NCI-H1048 (cell line): Measurements from ENCODE around the gene ATAD2B.
"Not testable (repeated sequence)": the region's sequence is repeated elsewhere in the genome, so short reads cannot be mapped to it uniquely, and the experiment has no call there.

Experiments used
- DNase-seq: peaks from one replicate; lab custom pipeline; 2025; lab: John Stamatoyannopoulos, UW

ATAD2B gene

DNA sequence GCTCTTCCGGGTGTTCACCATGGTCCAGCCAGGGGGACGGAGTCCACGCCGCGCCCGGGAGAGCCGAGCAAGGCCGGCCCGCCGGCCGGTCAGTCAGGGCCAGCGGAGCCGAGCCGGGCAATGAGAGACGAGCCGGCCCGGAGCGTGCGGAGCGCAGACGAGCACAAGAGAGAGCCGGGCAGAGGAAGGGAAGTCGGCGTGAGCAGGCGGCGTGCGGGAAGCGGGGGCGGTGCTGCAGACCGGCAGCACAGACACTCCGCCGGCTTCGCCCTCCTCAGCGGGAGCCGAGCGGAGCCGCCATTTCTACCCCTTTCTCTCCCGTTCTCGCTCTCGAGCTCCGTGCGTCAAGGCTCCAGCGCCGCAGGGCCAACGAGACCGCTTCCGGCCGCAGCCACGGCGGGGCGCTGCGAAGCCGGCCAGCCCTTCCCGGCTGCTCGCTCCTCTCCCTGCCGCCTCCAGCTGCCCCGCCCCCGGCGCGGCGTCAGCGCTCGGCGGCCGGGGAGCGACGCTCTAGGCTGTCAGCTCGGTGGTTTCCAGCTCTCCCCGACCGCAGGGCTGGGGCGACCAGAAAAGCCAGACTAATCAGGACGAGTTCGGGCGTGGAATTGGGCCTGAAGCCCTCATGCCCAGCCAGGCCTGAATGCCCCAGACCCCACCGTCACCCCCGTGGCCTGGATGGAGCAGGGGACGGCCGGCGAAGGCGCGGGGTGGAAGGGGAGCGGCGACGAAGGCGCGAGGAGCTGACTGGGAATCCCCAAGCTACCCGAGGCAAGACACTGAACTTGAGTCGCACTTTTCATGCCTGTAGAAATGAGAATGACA is at the start of gene ATAD2B:
ATAD2B (minus strand) TSS at position 374 of the 822 bp plus-strand sequence; CDS start at position 21, 353 bp downstream.
- peak; percentile 84 for DNase-seq

DNA sequence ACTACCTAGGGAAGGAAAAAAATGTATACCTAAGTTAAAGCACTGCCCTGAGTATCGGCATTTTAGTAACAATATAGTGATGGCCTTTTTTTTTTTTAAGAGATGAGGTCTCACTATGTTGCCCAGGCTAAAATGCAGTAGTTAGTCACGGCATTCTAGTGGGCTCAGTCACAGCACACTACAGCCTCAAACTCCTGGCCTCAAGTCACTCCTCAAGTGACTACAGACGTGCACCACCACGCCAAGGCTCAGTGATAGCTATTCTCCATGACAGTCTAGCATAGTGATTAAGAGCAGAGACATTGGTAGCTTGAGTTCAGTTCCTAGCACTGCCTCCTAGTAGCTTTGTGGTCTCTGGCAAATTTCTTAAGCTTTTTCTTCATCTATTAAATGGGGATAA is 40.9 kb upstream of the ATAD2B start:
- no peak for DNase-seq

DNA sequence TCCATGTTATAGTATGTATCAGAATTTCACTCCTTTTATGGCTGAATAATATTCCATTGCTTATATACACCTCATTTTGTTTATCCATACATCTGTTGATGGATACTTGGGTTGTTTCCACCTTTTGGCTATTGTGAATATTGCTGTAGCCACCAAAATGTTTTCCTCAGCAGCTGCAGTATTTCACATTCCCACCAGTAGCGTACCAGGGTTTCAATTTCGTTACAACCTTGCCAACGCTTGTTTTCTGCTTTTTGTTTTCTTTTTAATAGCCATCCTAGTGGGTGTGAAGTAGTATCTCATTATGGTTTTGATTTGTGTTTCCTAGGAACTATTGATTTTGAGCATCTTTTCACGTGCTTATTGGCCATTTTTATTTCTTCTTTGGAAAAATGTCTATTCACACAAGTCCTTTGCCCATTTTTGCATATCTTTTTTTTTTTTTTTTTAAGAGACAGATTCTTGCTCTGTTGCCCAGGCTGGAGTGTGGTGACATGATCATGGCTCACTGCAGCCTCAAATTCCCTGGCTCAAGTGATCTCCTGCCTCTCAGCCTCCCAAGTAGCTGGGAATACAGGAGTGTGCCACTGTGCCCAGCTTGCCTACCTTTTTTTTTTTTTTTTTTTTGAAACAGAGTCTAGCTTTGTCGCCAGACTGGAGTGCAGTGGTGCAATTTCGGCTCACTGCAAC is 27.5 kb upstream of the ATAD2B start:
- no peak for DNase-seq

DNA sequence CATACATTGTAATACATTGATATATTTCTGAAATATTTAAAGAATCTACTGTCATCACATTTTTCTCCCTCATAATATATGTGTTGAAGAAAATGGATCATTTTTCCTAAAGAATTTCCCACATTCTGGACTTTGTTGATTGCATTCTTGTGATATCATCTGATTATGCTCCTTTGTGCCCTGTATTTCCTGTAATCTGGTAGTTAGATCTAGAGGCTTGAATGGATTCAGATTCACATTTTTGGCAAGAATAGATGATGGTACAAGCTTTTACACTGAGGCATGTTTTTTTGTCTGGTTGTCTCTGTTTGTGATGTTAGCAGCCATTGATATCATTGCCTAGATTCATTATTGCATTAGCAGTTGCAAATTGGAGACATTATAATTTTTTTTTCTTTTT is 26.7 kb upstream of the ATAD2B start:
- no peak for DNase-seq

DNA sequence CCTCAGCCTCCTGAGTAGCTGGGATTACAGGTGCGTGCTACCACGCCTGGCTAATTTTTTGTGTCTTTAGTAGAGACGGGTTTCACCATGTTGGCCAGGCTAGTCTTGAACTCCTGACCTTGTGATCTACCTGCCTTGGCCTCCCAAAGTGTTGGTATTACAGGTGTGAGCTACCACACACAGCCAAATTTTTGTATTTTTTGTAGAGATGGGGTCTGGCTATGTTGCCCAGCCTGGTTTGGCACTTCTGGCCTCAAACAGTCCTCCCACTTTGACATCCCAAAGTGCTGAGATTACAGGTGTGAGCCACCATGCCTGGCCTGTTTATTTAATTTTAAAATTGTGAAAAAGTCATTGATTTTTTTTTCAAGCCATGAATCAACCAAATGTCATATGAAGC is 25.6 kb upstream of the ATAD2B start:
- DNase-seq: not testable (repeated sequence)

DNA sequence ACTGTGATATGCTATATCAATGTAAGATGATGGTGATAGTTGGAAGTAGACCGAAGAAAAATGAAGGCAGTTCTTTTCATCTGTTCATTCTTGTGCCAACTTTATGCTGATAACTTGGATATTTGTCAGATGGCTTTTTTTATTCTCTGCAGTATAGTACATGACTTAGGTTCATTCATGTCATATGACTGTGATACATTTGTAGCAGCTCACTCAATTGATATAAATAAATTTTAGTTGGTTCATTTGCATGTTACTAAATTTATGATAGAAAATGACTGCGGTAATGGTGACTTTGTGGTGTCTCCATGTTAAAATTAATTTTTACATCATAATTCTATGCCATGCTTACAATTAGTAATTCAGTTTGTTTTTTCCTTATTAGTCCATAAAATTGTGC is 20.4 kb upstream of the ATAD2B start:
- no peak for DNase-seq

DNA sequence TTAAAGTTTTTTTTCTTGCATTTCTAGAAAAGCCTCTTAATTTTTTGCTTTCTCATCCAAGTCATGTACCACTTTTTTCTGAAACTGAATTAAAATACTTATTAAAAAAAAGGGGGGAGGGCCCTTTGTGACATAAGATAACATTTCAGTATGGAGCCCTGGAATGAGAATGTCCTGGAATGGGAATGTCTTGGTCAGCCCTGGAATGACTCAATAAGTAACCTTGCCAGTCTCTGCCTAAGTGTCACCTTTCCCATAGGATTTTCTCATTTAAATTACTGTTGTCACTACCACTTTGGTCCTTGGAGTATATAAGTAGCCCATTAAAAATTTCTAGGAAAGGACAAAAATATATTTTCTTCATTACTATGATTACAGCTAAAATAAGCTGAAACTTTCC is 18.1 kb upstream of the ATAD2B start:
- no peak for DNase-seq

DNA sequence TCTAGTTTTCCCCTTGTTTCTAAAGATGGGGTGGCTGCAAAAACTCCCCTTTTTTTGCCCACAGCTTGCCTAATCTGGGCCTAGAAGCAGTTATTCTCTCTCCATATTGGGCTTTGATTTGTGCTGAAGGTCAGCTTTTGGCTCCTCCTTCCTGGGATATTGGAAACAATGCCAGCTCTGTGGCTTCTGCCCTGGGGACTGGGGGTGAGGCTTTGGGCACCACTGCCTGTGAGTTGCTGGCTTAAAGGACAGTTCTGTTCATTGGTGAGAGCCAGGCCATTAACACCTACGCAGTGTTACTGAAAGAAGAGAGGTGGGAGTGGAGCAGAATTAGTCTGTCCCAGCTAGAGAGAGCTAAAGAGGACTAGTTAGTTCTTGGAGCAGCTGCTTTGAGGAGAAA is 17.6 kb upstream of the ATAD2B start:
- no peak for DNase-seq

DNA sequence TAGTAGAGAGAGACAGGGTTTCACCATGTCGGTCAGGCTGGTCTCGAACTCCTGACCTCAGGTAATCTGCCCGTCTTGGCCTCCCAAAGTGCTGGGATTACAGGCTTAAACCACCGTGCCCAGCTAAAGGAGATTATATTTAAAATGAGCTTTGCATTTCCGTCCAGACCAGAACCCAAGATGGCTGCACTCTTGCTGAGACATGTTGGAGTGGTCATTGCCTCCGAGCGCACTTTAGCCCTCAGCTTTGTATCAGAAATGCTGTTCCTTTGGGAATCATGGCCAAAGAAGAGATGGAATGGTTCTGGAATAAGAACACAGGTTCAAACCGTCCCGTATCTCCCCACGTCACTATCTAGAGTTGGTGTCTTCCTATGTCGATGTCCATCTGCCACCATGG is 16.7 kb upstream of the ATAD2B start:
- DNase-seq: no peak

DNA sequence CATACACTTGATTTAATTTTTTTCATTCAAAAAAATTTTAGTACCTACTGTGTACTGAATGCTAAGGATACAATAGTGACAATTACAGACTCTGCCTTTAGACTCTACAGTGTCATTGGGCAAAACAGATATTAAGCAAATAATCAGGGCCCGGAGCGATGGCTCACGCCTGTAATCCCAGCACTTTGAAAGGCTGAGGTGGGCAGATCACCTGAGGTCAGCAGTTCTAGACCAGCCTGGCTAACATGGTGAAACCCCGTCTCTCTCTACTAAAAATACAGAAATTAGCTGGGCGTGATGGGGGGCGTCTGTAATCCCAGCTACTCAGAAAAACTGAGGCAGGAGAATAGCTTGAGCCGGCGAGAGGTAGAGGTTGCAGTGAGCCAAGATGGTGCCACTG is 14.7 kb upstream of the ATAD2B start:
- DNase-seq: no peak

DNA sequence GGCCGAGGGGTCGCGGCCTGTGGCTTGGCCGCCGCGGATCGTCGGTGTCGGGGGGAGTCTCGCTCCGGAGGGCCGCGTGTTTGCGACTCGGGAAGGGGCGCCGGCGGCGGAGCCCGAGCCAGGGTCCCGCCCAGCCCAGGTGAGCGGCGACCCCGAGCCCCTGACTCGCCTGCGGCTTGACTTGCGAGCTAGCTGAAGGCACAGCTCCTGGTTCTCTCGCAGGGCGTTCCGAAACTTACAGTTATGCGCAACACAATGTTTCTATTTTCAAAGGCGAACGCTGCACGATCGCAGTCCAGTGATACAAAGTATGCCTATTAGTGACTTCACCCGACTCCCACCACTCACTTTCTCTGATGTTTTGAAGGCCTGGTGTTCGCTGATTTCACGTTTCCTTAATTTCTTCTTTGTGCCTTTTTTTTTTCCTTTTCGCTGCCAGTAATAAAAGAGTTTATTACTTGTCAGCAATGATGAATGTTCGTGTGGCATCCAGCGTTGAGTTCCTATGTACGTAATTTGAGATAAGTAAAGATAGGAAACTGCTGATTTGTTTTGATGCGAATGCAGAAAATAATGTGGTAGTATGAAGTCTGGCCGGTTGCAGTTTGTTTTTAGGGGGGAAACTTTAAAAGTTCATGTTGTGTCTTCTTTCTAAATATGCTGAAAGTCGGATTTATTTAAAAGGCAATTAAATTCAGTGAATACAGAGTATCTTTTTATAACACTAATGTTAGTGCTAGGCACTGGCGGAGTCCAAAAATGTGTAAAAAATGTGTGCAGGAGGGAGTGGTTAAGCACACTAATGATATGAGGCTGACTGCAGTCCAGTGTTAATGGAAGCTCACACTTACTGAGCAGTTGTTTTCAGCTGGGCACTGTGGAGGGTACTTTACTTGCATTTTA is 14.0 kb upstream of the ATAD2B start:
- no peak for DNase-seq

DNA sequence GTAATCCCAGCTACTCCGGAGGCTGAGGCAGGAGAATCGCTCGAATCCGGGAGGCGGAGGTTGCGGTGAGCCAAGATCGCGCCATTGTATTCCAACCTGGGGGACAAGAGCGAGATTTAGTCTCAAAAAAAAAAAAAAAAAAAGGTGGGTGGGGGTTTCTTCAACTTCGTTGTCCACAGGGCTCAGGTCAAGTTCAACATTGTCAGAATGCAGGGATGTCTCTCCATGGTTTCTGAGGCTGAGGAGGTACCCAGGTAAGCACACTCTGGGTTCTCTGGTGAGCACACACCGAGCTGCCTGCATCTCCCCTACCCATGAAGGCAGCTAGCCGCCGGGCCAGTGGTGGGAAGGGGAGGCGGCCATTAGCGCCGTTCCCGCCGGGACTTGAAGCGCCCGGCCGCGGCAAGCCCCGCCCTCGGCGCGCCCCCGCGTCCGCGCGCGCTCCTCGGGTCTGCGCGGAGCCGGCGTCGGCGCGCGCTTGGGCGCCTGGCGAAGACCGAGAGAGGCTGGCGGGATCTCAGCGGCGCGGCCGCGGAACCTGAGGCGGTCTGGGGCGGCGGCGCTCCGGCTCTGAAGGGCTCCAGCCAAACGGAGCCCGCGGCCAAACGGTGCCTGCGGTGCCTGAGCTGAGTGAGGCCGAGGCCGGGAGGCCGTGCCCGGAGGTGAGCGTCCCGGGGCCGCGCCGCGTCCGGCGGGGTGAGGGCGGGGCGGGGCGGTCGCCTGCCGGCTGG is 13.2 kb upstream of the ATAD2B start, which contains the start of gene UBXN2A:
UBXN2A (plus strand) TSS at position 477 of the 731 bp plus-strand sequence. CDS start 17,852 bp downstream, outside the sequence.
- peak; percentile 57 for DNase-seq

DNA sequence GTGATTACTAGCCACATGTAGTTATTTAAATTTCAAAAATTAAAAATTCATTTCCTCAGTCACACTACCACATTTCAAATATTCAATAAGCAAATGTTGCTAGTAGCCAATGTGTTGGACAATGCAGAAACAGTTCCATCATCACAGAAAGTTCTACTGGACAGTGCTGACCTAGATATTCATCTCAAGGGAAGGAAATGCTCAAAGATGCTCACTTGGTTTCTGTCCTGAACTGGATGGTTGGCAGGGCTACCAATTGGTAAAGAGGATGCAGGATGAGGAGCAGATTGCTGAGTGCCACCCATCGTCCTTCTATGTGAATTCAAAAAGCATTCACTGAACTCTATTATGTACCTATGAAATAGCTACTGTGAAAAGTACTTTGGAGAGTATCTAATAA is 7.3 kb upstream of the ATAD2B start:
- DNase-seq: no peak

DNA sequence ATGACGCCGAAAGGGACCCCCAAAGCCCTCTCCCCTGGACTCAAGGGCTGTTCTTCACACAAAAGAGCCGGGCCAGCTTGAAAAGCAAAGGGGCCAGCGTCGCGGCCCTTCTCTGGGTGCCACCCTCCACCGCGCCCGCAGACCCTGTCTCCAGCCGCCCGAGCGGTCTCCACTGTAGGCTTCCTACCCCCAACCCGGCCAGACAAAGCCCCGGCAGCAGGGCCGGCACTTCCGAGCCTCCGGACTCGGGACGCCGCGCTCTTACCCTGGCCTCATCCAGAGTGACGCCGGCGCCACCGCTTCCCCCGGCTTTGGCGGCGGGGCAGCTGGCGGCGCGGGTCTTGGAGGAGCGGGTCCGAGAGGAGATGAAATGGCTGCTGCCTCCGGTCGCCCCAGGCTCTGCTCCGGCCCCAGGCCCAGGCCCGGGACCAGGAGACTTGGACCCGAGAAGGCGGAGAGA is 603 bp downstream of the ATAD2B start:
- DNase-seq: no peak

DNA sequence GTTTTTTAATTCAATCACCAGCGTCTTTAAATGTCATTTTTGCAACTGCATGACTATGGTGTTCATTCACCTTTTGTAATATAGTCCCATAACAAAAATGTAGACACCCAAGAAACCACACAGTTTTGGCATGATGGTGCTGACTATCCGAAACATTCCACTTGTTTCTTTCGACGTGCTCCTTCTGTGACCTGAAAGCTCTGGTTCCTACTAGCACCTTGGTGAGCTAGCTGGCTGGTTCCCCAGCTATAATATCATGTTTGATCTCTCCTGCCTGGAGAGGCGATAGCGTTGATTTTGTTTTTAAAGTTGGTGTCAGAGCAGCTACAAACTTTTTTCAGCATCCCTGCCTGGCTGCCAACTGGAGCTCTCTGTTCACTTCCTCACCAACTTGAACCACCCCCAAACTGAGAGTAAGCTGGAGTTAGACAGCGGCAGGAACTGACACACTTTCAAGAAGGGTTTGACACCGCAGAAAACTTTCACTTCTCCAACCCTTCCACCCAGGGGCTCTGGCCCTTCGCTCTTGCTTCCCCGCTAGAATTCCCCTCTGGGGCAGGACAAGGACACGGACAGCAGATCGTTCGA is 1.1 kb downstream of the ATAD2B start:
- no peak for DNase-seq

DNA sequence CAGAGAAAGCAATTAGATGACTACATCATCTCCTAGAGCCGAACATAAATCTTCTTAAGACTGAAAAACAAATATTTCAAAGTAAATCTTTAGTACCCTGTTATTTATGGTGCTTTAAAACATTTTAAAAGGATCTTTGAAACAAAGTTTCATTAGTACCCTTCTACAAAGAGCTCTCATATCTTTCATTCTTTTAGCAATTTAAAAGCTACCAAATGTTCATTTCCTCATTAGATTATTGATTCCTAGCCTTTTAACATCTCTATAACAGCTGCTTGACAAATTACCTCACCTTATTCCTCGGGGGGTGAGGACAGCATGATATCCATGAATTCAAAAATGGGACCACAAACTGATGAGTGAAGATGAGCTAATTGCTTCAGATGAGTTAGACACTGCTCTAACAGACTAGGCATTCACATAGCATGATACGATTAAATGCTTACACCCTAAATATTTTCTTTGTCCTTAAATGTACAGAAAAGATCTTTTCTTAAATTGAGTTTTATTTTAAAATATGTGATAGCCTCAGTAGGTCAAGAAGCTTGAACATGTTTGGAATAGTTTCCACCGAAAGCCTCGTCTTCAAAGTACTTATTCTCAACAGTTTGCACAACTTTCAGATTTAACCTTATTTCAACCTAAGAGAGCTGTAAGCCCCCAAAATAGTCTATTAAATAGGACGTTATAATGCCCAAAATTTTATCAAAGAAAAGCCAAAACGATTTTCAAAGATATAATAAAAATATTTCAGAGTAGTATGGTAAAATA is 2.1 kb downstream of the ATAD2B start:
- DNase-seq: no peak

DNA sequence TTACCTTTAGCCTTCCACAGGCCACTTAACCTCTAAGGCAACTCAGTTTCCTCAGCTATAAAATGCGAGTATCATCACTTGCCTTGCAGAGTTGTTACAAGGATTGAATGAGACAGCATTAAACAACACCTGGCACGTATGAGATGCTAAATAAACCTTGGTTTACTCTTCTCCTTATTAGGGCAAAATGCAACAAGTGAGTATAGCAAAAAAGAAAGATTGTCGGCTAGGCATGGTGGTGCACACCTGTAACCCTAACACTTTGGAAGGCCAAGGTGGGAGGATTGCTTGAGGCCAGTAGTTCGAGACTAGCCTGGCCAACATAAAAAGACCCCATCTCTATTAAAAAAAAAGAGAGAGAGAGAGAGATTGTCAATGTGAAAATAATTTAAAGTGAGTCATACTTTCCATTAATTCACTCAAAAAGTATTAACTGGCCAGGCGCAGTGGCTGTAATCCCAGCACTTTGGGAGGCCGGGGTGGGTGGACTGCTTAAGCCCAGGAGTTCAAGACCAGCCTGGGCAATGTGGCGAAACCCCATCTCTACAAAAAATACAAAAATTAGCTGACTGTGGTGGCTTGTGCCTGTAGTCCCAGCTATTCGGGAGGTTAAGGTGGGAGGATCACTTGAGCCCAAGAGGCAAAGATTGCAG is 8.0 kb downstream of the ATAD2B start:
- DNase-seq: no peak

DNA sequence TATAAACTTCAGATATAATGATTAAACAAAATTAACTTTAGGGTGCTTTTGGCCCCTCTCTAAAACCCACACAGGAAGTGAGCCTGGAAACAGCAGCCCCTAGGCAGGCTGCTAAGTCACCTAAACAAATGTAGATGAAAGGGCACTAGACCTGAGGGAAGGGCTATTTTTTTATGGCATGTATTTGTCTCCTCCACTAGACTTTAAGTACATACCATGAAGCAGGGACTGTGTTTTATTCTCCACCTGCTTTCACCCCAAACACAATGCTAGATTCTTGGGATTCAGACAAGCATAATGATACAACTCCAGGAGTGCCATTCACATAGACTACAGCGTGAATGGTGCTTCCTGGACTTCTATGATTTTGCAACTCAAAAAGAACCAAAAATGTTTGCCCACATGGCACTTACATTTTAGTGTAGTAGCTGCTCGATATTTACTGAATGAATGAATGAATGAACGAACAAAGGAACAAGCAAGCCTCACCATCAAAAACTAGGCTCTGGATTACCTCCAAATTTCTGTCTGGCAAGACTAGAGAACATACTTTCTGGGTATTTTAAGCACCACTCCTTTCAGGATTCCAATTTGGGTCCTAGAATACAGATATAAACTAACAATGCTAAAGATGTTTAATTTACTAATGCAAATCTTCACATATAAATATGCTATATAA is 10.1 kb downstream of the ATAD2B start:
- no peak for DNase-seq

DNA sequence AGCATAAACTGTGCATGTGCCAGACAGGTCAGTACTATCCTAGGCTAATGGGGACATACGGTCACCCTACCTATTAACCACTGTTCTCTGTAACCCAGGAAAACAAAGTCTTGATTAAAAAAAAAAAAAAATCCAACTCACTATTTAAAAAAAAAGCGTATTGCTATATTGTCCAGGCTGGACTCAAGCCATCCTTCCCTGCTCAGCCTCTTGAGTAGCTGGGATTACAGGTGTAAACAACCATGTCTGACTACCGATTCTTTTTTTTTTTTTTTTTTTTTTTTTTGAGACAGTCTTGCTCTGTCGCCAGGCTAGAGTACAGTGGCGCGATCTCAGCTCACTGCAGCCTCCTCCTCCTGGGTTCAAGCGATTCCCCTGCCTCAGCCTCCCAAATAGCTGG is 11.6 kb downstream of the ATAD2B start:
- DNase-seq: no peak
